ENCODE measurements around the gene CARD18.
"Not testable (repeated sequence)": the region's sequence is repeated elsewhere in the genome, so short reads cannot be mapped to it uniquely, and the experiment has no call there.

The CARD18 gene

GRCh38 chr11:105132716-105133511 is 6.7 kb downstream of the CARD18 start:
- no peak for DNase-seq (ENCODE audit: low spot score)

- DNase-seq (ENCODE audit: low spot score), result no peak
These were observed 9.3 kb downstream of the CARD18 start for GRCh38 chr11:105130189-105130813.

GRCh38 chr11:105124756-105125155 is 14.8 kb downstream of the CARD18 start:
- no peak for DNase-seq (ENCODE audit: low spot score)

GRCh38 chr11:105111145-105111944 is 28.2 kb downstream of the CARD18 start:
- DNase-seq (ENCODE audit: low spot score), result no peak

- no peak for DNase-seq (ENCODE audit: low spot score)
These were observed 28.9 kb downstream of the CARD18 start for GRCh38 chr11:105110688-105111030.

GRCh38 chr11:105109855-105110687 is 29.5 kb downstream of the CARD18 start:
- DNase-seq (ENCODE audit: low spot score), result no peak

GRCh38 chr11:105109321-105109720 is 30.2 kb downstream of the CARD18 start:
- no peak for DNase-seq (ENCODE audit: low spot score)

- no peak for DNase-seq (ENCODE audit: low spot score)
These were observed 31.3 kb downstream of the CARD18 start for GRCh38 chr11:105108247-105108646.

GRCh38 chr11:105107226-105107825 is 32.2 kb downstream of the CARD18 start:
- DNase-seq (ENCODE audit: low spot score), result not testable (repeated sequence)

GRCh38 chr11:105106140-105106539 is 33.4 kb downstream of the CARD18 start:
- DNase-seq (ENCODE audit: low spot score), result no peak

GRCh38 chr11:105104292-105104691 is 35.3 kb downstream of the CARD18 start:
- DNase-seq (ENCODE audit: low spot score), result no peak

GRCh38 chr11:105103336-105103735 is 36.2 kb downstream of the CARD18 start:
- DNase-seq (ENCODE audit: low spot score), result no peak

- not testable (repeated sequence) for DNase-seq (ENCODE audit: low spot score)
These were observed 37.4 kb downstream of the CARD18 start for GRCh38 chr11:105102079-105102581.

- DNase-seq (ENCODE audit: low spot score), result no peak
These were observed 38.5 kb downstream of the CARD18 start for GRCh38 chr11:105100981-105101630.

GRCh38 chr11:105100206-105100605 is 39.4 kb downstream of the CARD18 start:
- DNase-seq (ENCODE audit: low spot score), result no peak

- not testable (repeated sequence) for DNase-seq (ENCODE audit: low spot score)
These were observed 40.0 kb downstream of the CARD18 start for GRCh38 chr11:105099594-105099993.

GRCh38 chr11:105092256-105093239 is 47.0 kb downstream of the CARD18 start:
- no peak for DNase-seq (ENCODE audit: low spot score)
